Epidermal melanocyte (primary cell): Measurements from ENCODE around the gene STON2.
"Not testable (repeated sequence)": the region's sequence is repeated elsewhere in the genome, so short reads cannot be mapped to it uniquely, and the experiment has no call there.

Source experiments
- DNase-seq: peaks from one replicate; pipeline ENCODE4 v3.0.0; 2011; ENCODE audit warnings: low spot score; ENCODE audit not compliant: insufficient read length

STON2 gene

GRCh38 chr14:81400202-81400678 is at the start of gene STON2:
Gene STON2 (minus strand): TSS chr14:81400324. CDS start chr14:81398382, 1,942 bp downstream.
- no peak for DNase-seq

- no peak for DNase-seq
Observed at GRCh38 chr14:81449576-81449975, 49.5 kb upstream of the STON2 start.

- no peak for DNase-seq
Observed at GRCh38 chr14:81449114-81449513, 49.0 kb upstream of the STON2 start.

- no peak for DNase-seq
Observed at GRCh38 chr14:81447021-81447764, 47.1 kb upstream of the STON2 start.

GRCh38 chr14:81446279-81447007 is 46.3 kb upstream of the STON2 start:
- no peak for DNase-seq

GRCh38 chr14:81441626-81442134 is 41.6 kb upstream of the STON2 start:
- DNase-seq, result no peak

GRCh38 chr14:81440041-81440440 is 39.9 kb upstream of the STON2 start:
- no peak for DNase-seq

- DNase-seq, result no peak
Observed at GRCh38 chr14:81437244-81437643, 37.1 kb upstream of the STON2 start.

GRCh38 chr14:81436296-81437138 is 36.4 kb upstream of the STON2 start:
- peak; percentile 76 for DNase-seq

- DNase-seq, result no peak
Observed at GRCh38 chr14:81435391-81436295, 35.5 kb upstream of the STON2 start.

- no peak for DNase-seq
Observed at GRCh38 chr14:81435048-81435390, 34.9 kb upstream of the STON2 start.

GRCh38 chr14:81434230-81434629 is 34.1 kb upstream of the STON2 start:
- DNase-seq, result no peak

GRCh38 chr14:81433378-81433777 is 33.3 kb upstream of the STON2 start:
- no peak for DNase-seq

GRCh38 chr14:81432219-81432661 is 32.1 kb upstream of the STON2 start:
- DNase-seq, result no peak

GRCh38 chr14:81430235-81430634 is 30.1 kb upstream of the STON2 start:
- no peak for DNase-seq

- not testable (repeated sequence) for DNase-seq
Observed at GRCh38 chr14:81429749-81430148, 29.6 kb upstream of the STON2 start.

GRCh38 chr14:81429028-81429427 is 28.9 kb upstream of the STON2 start:
- no peak for DNase-seq

- no peak for DNase-seq
Observed at GRCh38 chr14:81427348-81428058, 27.4 kb upstream of the STON2 start.

- DNase-seq, result no peak
Observed at GRCh38 chr14:81423504-81423903, 23.4 kb upstream of the STON2 start.
